ENCODE measurements around the gene NCAN. TPM values are rescaled to one million over a fixed set of nuclear protein-coding genes. Genes with fewer than 3 reads are reported as not detected.

Gene NCAN
- total and polyA plus RNA-seq, 11 donors, result not detected

- Histone ChIP-seq H3K36me3 (peaks cover 0 to 93% (median 84%) of the 10 kb centered on the region in 9 donors), H3K27me3 (no peaks in the 10 kb centered on the region), H3K4me1 (no peaks in the 10 kb centered on the region), H3K4me3 (no peak overlapping the region), H3K9me3 (peaks cover 0 to 12% (median 0%) of the 10 kb centered on the region in 12 donors), H3K27ac (no peak overlapping the region)
- WGBS, 4 donors, result 97 to 98% (median 98%) methylated on average over 5 of the region's 5 CpGs
- no peak for ATAC-seq
- DNase-seq, result no peak
- intact Hi-C loops (cut with DNase I), result no loop called here
- TF ChIP-seq CTCF (IDR thresholded peaks at IDR 0.05), result no peak
- TF ChIP-seq POLR2A (IDR thresholded peaks at IDR 0.05), result no peak
Measured at GRCh38 chr19:19292607-19293006, 80.8 kb downstream of the NCAN start.

- no peaks in the 10 kb centered on the region for H3K4me1 ChIP-seq
- WGBS, 4 donors, result 87 to 97% (median 91%) methylated on average over 4 of the region's 4 CpGs
- TF ChIP-seq POLR2A (IDR thresholded peaks at IDR 0.05) (no peak), CTCF (IDR thresholded peaks at IDR 0.05) (no peak)
- peaks cover 0 to 12% (median 0%) of the 10 kb centered on the region in 12 donors for H3K9me3 ChIP-seq
- DNase-seq, result no peak
- no peaks in the 10 kb centered on the region for H3K27me3 ChIP-seq
- H3K4me3 ChIP-seq, result no peak overlapping the region
- intact Hi-C loops (cut with DNase I), result no loop called here
- no peak for ATAC-seq
- peaks cover 0 to 72% (median 61%) of the 10 kb centered on the region in 9 donors for H3K36me3 ChIP-seq
- no peak overlapping the region for H3K27ac ChIP-seq
Measured at GRCh38 chr19:19294914-19295313, 83.2 kb downstream of the NCAN start.

- peak in 3 of 4 donors; percentile 5 to 32 (median 6) for ATAC-seq
- 87 to 94% (median 90%) methylated on average over 10 to 19 of the region's 19 CpGs for WGBS, 4 donors
Measured at GRCh38 chr19:19296953-19297689, 85.4 kb downstream of the NCAN start.

More at GRCh38 chr19:19296953-19297689, 85.4 kb downstream of the NCAN start:
- Histone ChIP-seq H3K4me1 (no peaks in the 10 kb centered on the region), H3K27ac (no peak overlapping the region), H3K4me3 (no peak overlapping the region), H3K36me3 (peaks cover 0 to 78% (median 69%) of the 10 kb centered on the region in 9 donors), H3K27me3 (no peaks in the 10 kb centered on the region), H3K9me3 (peaks cover 0 to 9% (median 0%) of the 10 kb centered on the region in 12 donors)
- TF ChIP-seq CTCF (IDR thresholded peaks at IDR 0.05), result no peak
- intact Hi-C loops (cut with DNase I), result no loop called here
- DNase-seq, result no peak
